Stimulated activated naive CD4-positive, alpha-beta T cell treated with Interleukin-2 at 50 U/mL for 16 hours (primary cell): ENCODE results near the gene B3GLCT.

Experiments
- DNase-seq: peaks from one replicate; lab custom pipeline; 2025; lab: John Stamatoyannopoulos, UW

The B3GLCT gene

DNA sequence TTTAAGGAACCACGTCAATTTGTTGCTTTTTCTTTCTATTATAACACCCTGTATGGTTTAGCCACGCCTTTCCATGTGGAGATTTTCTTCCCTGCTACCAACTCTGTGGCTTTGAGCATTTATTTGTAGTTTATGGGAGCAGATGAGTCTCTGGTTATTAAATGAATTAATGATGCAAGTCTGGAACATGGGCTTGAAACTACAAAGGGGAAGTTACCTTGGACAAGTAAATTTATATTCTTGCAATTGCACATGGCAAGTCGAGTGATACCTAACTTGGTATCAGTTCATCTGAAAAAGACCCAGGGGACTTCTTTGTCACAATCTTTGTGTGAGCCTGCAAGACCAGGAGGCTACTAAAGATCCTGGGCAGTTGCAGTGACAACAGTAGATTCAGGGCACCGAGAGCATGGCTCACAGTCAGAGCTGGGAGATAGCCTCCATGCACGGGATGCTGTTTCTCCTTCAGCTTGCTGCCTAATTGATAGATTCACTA, 24.4 kb downstream of the B3GLCT start:
- DNase-seq = no peak

- DNase-seq = no peak
Measured at GRCh38 chr13:31224963-31225559, 25.3 kb downstream of the B3GLCT start.

GRCh38 chr13:31225998-31226675, 26.4 kb downstream of the B3GLCT start:
- no peak for DNase-seq

GRCh38 chr13:31227063-31227462, 27.3 kb downstream of the B3GLCT start:
- no peak for DNase-seq

DNA sequence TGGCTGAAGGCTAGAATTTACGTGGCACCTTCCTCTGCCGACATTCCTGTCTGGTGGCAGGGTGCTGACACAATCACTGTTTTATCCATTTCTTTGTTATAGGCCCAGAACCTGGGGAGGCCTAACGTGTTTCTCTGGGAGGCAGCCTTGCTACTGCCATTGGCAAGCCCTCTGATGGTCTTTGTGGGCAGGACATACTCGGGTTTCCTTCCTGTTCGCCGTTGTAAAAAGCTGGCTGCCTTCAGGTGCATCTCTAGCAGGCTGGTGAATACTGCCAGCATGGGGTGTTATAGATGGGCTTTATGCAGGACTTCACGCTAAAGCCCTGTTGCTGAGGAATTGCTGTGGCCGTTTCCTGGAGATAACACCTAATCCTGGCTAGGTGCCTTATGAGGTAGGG, 28.1 kb downstream of the B3GLCT start:
- DNase-seq = no peak

GRCh38 chr13:31234729-31235128, 35.0 kb downstream of the B3GLCT start:
- no peak for DNase-seq

- no peak for DNase-seq
Measured at GRCh38 chr13:31236211-31236786, 36.5 kb downstream of the B3GLCT start.

- no peak for DNase-seq
Measured at GRCh38 chr13:31240921-31241320, 41.1 kb downstream of the B3GLCT start.

- no peak for DNase-seq
Measured at GRCh38 chr13:31242367-31242766, 42.6 kb downstream of the B3GLCT start.

DNA sequence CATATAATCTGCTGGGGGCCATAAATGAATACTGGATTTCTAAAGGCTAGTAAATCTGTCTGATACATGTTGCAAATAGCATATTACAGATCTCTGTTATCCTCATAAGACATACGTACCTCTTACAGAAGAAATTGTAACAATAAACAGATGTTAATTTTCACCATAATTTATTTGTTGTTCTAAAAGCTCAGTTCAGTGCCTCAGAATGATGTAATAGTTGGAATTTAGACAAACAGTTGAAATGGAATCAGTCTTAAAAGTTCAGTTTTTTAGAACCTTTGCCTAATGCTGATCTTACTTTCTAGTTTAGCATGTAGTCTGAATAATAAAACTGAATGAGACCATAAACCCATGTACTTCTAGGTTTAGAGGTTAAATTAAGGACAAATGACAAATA, 43.1 kb downstream of the B3GLCT start:
- no peak for DNase-seq

- DNase-seq = no peak
Measured at GRCh38 chr13:31245598-31246373, 46.0 kb downstream of the B3GLCT start.

GRCh38 chr13:31246918-31247317, 47.1 kb downstream of the B3GLCT start:
- DNase-seq = no peak

GRCh38 chr13:31248361-31248760, 48.6 kb downstream of the B3GLCT start:
- no peak for DNase-seq

GRCh38 chr13:31248965-31249539, 49.3 kb downstream of the B3GLCT start:
- no peak for DNase-seq

DNA sequence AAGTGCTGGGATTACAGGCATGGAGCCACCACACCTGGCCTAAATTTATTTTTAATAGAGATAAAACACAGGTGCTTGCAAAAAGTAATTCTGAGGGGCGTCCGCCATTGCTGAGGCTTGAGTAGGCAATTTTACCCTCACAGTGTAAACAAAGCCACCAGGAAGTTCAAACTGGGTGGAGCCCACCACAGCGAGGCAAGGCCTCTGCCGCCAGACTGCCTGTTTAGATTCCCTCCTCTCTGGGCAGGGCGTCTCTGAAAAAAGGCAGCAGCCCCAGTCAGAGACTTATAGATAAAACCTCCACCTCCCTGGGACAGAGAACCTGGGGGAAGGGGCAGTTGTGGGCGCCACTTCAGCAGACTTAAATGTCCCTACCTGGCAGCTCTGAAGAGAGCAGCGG, 50.7 kb downstream of the B3GLCT start:
- no peak for DNase-seq

- no peak for DNase-seq
Measured at GRCh38 chr13:31261241-31261640, 61.5 kb downstream of the B3GLCT start.

DNA sequence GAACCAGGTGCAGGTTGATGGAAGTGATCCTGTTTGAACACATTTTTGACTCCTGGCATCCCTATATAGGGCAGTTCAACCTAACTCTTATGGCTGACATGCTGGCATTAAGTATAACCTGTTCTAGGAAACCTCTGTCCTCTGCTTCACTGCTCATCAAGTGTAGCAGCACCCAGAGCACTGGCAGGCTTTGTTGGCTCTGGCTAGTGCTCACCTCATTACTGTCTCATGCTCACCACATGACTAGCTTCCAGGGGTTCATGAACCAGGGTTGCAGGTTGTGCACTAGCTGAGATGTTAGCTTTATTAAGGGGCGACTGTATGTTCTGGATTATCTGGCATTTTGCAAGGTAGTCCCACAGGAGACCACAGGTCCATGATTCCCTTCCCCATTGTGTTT, 63.6 kb downstream of the B3GLCT start:
- DNase-seq = no peak

- no peak for DNase-seq
Measured at GRCh38 chr13:31264151-31264550, 64.4 kb downstream of the B3GLCT start.

DNA sequence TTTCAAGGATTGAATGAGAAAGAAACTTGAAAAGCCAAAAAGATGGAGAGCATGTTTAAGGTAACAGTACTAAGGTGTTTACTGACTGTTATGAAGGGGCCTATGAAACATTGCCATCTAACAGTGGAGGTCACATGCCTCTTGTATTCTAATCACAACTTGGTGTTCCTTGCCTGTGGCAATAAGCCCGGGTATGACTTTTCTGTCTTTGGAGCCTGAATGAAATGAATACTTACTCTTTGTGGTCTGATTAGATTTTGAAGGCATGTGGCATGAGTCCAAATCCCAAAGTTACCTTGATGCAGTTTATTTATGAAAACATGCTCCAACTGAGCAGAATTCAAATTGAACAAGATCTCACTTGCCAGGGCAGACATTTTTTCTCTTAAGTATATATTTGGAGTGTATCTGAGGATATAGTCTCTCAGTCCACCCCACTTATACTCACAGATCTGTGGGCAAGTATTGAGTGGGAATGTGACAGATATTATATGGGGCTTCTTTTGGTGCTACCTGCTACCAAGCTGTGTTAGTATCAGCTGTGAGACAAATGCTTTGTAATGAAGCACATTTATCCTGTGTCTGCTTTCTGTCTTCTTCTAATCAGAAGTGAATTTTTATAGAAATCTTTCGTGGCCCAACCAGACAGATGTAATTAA, 67.5 kb downstream of the B3GLCT start:
- no peak for DNase-seq

DNA sequence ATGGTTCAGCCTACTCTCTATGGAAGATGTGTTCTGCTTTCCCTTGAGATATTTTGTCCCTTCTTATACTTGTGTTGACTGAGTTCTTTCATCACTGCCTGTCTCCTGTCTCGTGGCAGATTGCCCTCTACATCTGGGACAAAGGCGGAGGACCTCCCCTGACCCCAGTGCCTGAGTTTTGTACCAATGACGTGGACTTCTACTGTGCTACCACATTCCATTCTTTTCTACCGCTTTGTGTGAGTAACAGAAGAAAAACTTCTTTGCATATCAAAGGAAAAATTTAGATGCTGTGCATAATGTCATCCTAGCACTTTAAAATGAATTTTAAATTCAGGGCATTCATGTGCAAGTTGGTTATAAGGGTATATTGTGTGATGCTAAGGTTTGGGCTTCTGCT, 74.6 kb downstream of the B3GLCT start:
- DNase-seq = no peak

GRCh38 chr13:31276421-31276820, 76.6 kb downstream of the B3GLCT start:
- DNase-seq = no peak

DNA sequence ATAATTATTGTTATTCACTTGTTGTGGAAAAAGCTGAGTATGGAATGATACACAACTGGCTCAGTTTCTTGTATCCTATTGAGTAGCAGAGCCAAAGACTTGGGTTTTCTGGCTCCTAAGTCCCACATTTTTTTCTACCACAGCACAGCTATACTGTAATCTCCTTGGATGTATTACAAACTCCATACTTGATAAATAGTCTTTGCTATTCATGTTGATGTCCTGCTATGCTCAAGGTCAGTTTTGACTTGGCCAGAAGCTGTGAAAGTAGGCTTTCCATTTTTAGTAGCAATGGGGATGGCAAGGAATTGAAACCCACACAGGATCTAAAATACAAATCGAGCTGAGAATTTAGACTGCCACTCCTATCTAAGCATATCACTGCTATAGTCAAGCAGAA, 79.1 kb downstream of the B3GLCT start:
- no peak for DNase-seq
